T-helper 9 cell (primary cell): ENCODE data around the gene TFIP11.
A peak's percentile ranks its signal among the peaks of the same experiment; 100 is the strongest.

ENCODE experiments used
- DNase-seq: peaks from one replicate; pipeline ENCODE4 v3.0.0-alpha.2; 2020

TFIP11 gene

DNA sequence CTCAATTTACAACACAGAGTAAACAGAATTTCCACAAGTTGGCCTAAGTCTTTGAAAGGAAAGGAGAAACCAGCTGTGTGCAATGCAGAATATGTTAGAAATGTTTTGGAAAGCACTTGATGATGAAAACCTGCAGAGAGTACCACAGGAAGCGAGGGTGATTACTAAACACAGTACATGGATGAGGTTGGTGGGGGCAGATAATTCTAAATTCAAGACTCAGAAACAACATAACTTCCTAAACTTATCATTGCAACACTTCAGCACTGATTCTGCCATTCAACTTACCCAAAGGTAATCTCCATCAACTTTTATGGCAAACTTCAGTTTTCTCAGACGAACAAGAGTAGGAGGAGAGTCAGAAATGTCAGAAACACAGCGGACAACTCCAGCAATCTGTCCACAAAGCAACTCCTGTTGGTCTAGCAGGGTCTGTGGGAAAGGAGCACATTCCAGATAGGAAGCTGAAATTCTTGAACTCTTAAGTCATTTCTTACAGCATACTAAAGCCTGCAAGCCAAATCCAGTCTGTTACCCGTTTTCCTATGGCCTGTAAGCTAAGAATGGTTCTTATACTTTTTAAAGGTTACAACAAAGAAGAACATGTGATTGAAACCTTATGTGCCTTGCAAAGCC, 35.5 kb downstream of the TFIP11 start:
- no peak for DNase-seq

DNA sequence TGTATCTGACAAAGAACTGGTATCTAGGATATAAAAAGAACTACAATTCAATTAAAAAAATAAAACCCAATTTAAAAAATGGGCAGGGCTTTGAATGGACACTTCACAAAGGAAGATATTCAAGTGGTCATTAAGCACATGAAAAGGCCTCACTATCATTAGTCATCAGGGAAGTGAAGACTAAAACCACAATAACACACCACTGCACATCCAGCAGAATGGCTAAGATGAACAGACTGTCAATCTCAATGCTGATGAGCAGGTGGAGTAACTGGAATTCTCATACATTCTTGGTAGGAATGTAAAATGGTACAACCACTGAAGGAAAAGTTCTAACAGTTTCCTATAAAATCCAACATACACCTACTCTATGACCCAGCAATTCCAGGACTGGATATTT, 37.6 kb downstream of the TFIP11 start:
- no peak for DNase-seq

DNA sequence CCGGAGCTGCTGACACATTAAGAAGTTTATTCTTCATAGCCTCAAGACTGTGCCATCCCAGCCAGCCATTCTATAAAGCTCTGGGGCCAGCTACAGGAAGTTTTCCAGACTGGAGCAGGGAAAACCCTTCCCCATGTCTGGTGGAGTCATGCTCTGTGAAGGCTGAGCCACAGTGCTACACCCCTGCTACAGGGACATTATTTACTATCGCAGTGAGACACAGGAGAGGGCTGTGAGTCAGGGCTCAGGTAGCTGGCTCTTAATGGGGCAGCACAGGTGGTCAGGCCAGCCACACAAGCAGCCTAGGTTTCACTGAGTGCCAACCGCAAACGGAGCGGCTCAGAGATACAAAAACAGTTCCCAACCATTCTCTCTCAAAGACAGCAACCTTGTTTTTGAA, 40.8 kb downstream of the TFIP11 start:
- DNase-seq: no peak

DNA sequence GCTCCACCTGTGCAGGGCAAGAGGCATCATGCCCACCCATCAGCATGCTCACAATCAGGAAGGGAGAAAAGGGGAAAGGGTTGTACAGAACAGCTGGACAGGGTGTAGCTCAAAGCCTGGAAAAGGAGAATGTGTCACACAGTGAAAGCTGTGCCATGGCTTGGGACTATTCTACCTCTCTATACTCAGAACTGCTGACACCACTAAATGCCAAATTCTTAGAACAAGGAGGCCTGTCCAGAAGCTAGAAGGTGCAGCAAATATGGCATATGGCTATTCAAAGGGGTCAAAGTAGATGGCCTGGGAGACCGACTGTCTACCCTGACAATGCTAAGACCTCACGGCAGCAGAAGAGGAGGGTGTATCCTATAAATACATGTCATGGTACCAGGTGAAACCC, 41.5 kb downstream of the TFIP11 start:
- no peak for DNase-seq

DNA sequence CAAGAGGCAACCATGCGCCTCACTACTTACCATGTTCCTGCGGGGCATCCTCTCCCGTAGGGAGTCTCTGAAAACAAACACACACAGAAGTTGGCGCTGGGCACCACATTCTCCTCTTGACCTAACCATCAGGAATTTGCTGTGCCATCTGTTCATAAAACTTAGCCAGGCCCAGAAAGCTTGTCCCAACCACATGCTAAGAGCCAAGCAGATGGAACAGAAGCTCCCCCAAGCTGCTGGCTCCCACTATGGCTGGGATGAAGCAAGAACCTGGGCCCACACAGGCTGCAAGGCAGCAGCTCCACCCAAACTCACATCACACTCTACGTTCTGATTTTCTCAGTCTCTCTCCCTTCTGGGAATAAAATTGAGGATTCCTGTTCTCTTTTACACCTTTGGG, 46.1 kb downstream of the TFIP11 start:
- no peak for DNase-seq

DNA sequence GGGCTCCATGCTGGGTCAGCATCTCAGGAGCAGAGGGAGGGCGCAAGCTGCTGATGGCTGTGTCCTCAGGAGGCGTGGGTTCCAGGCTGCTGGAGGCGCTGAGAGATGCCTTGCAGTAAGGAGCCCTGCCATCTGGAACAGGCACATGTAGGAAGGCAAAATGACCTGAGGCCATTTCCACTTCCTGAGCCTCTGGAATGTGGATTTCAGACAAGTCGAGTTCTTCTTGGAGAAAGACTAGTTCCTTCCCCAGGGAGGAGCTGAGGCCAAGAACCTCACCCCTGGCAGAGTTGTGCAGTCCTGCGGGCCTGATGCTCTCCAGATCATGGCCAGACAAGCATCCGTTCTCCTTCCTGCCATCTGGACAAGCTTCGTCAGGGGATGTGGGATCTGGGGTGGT, 48.0 kb downstream of the TFIP11 start:
- DNase-seq: no peak

DNA sequence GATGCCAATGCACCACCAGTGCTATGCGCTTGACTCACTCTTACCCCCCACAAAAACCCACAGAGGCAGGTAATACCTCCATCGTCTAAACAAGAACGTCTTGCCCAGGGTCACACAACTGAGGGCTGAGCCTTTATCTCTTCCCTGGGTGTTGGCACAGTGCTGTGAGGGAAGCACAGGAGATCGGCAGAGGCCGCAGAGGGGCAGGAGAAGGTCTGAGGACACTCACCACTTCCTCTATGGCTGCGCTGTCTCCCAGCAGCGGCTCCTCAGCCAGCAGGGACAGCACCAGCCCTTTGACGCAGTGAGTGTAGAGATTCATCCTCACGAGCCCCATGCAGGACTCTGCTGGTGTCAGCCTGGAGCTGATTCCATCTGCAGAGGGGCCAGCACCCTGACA, 48.6 kb downstream of the TFIP11 start:
- DNase-seq: no peak

DNA sequence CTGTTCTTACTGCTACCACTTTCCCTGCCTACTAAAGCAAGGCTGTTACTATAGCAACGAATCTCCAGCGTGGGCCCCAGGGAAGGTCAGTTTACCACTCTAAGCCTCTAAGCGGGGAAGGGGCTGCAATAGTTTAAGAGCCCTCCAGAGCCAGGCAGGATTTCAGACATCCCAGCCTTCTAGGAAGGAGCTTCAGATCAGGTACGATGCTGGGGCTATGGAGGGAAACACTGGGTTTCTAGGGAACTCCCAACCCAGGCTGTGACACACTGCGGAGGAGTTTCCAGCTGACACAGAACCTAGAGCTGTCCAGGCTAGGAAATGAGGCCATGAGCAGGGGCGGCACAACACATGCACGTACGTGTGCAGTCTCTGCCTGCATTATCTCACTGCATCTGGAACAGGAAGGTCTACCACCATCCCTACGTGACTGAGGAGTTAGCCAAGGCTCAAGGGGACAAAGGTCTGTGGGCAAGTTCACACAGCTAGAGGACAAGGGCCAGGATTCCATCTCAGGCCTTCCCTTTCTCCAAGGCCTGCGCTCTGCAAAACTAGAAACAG, 49.1 kb downstream of the TFIP11 start:
- DNase-seq: no peak

DNA sequence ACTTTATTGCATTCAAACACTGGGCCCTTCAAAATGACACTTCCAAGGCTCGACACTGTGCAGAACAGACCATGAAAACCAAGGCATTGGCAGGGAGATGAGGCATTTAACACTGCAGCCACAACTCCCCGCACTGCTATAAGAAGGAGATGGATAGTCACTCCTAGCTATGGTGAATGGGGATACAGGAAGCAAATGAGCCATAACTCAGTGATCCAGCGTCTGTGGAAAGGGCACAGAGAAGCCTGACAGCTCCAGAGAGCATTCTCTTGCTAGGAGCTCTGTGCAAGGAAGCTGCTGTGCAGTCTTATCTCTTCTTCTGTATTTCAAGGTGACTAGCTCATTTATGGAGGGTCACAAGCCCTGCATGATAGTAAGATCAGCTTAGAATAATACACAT, 49.6 kb downstream of the TFIP11 start:
- no peak for DNase-seq

DNA sequence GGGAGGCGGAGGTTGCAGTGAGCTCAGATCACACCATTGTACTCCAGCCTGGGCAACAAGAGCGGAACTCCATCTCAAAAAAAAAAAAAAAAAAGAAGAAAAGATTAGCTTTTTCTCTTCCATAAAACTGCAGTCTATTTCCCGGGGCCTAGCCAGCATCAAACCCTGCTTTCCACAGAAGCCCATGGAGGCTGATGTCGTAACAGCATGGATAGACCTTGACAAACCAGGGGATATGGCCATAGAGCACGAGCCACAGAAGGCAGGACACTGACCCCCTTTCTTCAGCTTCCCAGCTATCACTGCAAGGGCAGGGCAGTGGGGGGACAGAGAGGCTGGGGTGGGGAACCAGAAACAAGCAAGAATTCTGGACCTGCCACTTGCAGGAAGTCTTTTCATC, 50.2 kb downstream of the TFIP11 start:
- DNase-seq: no peak

DNA sequence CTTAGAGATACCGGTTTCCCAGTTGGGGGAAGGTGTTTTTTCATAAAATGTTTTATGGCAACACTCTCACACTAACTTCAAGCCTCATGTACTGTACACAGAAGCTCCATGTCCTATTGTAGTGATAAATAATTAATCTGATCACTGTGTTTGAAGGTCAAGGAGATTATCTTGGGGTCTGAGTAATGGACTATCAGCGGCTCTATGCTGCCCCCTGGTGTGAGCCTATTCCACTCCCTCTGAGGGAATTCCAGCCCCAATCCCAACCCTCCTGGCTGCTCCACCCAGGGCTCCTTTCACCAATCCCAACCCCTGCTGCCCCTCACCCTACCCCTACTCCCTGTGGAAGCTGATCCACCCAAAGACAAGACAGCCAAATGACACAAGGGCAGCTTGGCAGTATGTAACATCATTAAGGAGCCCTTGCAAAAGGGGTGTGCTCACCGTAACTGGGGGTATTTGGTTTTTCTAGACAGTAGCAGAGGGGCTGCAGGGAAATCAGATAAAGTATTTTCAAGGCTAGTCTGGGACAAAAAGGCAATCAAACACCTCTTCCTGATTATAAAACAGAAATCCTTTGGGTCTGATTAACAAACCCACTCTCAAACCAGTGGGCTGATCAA, 51.0 kb downstream of the TFIP11 start:
- peak; percentile 42 for DNase-seq

DNA sequence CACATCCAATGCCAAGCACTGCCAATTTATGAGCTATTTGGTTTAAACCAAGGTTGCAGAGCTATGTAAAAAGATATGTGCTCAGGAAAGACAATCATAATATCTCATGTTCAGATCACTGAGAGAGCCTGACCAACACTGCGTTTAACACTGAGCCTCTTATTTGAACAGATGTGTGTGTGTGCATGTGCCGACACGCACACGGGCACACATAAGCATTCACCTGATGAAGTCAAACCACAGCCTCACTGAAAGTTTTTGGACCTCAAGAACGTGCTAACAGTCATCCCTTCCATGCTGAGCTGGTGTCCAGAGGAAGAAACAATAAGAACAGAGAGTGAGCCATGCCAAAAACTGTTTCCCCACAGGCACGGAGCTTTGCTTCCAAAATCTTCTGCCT, 52.1 kb downstream of the TFIP11 start:
- no peak for DNase-seq

DNA sequence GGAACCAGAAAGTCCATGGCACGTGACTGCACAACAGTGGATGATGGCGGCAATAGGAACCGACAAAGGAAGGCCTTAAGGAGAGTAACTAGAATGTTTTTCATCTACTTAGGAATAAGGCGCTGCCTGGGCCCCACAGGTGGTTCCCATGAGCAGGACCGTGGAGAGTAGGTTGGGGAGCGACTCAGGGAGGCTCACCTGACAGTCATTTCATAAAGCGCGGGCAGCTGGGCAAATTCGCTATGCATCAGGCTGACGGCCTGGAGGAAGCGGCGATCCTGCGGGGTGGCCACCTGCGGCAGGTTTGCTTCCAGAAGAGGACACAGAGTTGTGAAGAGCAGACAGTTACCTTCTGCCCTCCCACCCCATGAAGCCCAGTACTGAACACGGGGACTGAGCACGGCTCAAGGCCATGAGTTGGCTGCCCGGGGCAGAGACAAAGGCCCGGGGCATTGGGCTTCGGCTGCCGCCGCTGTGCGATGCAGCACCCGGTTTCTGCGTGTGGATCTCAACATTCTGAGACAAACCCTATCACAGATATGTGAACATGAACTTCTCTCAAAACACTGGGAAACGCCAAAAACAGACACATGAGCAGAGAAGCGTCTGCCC, 54.5 kb downstream of the TFIP11 start:
- DNase-seq: no peak

DNA sequence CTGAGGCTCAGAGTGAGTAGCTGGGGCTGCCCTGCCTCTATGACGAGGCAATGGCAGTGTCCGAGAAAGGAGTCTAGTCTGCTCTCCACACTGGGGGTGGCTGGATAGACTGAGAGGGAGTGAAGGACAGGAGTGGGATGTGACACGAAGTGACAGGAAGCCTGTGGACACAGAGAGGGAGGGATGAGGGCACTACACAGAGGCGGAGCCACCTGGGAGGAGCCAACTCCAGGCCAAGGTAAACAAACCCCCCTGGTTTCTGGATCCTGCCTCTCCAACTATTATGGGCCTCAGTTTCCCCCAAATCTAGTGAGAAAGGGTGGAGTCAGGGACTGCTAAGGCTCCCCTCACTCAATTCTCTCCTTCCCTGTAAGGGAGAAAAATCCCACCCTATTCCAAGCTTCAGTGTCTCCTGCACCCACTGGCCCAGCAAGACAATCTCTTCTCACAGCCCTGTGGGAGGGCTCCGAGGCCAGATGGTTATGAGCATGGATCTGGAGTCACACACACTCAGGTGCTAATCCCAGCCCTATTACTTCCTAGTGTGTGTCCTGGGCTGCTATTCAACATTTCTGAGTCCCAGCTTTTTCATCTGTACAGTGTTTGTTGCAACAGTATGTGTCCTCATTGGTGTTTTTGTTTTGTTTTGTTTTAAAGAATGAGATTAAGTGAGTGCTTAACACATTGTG, 58.3 kb downstream of the TFIP11 start:
- no peak for DNase-seq

DNA sequence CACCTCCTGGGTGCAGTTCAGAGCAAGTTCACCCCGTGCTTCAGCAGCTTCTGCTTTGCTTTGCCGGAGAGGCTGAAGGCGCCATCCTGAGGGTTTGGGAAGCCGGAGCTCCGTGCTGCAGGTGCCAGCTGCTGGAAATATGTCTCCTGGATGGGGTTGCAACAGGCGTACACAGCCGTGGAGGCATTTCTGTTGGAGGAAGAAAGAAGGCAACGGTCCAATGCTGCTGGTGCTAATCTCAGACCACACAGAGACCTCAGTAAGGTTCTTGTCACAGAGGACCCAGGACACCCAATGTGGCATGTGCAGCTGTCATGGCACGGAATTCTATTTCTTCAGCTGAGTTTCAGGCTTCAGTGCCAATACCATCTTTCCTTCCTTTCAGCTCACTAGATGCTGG, 59.1 kb downstream of the TFIP11 start:
- DNase-seq: no peak

DNA sequence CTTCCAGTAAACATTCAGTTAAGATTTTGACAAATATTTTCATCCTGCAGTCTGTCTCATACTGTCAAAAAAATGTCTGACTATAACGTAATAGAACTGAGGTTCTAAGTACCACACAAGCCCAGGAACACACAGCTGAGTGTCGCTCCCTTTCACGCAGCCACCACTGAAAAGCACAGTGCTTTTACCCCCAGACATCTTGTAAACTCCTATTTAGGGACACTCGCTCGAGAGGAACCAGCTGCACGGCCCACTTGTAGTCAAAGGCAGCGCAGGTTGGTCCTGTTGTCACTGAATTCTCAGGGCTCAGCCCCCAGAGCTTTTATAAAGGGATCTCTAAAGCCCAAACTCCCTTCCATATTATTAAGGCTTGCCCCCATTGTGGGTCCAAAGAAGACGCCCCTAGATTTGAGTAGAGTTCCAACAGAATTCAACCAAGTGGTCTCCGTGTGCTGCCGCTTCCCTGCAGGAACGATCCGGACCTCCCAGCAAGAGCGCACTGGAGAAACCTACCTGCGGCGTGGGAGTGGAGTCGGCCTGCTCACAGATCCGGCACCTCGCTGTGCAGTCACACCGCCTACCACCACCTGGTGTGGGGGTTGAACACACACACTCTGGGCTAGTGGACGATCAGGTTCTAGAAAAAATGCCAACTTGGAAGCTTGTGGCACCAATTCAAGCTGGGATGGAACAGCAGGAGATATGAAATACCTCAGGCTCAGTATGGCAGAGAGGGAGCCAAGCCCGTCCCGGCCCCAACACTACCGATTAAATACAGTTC, 59.8 kb downstream of the TFIP11 start:
- no peak for DNase-seq

DNA sequence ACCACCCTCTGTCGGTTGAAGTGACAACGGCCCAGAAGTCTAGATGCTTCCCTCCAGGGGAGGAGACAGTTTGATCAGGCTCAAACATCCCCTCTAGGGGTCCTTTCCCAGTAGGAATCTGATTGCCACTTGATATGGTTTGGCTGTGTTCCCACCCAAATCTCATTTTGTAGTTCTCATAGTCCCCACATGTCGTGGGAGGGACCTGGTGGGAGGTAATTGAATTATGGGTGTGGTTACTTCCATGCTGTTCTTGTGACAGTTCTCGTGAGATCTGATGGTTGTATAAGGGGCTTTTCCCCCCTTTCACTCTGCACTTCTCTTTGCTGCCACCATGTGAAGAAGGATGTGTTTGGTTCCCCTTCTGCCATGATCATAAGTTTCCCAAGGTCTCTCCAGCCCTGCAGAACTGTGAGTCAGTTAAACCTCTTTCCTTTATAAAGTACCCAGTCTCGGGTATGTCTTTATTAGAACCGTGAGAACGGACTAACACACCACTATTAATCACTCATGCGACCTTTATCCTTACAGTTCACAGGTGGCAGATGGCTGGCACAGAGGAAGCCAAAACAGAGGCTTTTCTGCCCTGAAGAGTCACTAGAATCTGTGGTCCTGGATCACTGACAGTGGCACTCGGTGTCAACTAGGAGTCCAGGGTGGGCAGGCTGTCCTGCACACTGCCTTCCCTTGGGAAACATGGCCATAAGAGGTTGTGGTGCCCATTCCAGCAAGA, 61.7 kb downstream of the TFIP11 start:
- no peak for DNase-seq

DNA sequence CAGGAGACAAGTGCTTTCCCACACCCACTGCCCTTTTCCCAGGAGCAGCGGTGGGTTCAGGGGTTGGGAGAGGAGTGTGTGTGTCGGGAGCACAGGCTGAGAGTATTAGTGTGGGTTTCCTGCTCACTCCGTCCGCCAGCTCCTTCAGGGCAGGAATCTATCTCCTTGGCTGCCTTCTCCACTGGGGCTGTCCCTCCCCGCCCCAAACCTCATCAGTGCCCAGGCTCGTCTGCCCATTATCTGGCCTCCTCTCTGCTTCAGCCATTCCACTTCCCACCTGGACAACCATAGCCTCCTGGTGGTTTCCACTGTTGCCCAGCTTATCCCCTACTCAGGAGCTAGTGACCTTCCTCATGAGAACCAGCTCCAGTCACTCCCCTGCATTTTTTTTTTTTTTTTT, 63.3 kb downstream of the TFIP11 start:
- no peak for DNase-seq

DNA sequence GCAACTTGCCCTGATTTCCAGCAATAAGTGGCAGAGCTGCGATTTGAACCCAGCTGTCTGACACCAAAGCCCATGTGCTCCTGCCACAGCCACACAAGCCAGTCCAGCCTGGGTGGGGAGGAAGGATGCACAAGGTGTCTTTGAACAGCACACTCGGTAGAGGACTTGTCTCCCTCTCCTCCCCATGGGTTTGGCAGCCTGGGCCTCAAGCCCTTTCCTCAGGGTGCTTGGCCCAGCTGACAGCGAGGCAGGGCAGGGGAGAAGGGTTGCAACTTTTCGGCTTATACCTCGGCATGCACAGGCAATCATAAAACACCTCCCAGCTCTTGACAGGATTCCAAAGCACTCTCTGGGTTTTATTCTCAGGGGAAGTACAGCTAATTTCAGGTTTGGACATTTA, 63.9 kb downstream of the TFIP11 start:
- no peak for DNase-seq

DNA sequence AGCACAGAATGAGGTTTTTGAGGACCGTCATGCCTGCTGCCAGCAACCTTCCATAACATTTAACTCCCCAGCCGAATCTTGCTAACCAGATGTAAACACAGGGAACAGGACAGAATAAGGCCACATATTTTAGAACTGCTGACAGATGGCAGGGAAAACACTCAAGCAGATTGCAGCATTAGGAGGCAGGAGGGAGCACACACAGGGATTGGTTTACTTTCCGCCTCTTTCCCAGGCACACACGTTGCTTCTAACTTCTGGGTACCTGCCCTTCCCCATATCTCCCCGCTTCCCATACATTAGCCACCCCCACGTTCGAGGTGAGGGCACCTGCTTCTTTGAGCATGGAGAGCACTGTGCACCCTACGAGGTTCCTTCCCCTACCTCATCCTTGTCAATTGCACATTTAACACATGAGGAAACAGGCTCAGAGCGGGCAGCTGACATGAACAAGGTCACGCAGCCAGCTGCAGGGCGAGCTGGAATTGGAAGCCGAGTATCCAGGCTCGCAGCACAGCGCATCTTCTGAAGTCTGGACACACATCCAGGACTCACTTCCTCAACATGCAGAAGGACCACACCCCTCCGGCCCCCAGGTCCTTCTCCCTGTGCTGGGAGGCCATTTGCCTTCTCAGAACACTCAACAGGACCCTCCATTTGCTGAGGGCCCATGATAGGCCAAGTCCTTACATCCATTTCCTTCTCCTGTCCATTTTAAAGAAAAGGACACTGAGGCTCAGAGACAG, 64.5 kb downstream of the TFIP11 start:
- DNase-seq: no peak

DNA sequence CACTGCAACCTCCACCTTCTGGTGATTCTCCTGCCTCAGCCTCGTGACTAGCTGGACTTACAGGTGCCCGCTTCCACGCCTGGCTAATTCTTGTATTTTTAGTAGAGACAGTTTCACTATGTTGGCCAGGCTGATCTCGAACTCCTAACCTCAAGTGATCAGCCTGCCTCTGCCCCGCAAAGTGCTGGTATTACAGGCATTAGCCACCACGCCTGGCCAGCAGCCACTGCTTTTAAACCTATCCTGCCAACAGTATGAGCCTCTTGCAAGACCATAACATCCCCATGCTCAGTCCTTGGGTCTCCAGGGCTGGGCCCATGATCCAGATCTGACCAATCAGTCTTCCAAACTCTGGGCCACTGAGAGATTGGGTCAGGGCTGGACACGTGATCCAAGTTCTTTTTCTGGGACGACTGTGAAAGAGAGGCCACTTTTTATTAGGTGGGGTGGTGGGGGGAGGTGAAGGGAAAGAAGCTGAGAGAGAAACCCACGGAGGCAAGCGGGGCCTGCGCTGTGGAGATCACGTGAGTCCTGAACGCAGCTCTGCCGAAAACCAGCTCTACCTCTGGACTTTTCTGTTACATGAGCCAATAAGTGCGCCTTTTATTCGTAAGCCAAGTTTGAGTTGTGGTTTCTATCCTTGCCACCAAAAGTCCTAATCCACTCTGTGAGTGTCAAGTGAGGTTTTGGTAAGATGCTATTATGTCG, 65.3 kb downstream of the TFIP11 start:
- DNase-seq: no peak
